RWPE2 (cell line): ENCODE results near the gene TPM2.

Source experiments
- ATAC-seq: fragments of 200-7000 bp; cut with Tn5 transposase; 3 replicates; pipeline ENCODE4 v1.9.1; 2021; ENCODE audit warnings: low read depth
- DNase-seq: peaks from one replicate; pipeline ENCODE4 v3.0.0-alpha.2; 2020; ENCODE audit warnings: low spot score
- H3K27ac ChIP-seq: fragments of 450-650 bp; 2 replicates; pipeline ENCODE4 v1.5.1; 2017; ENCODE audit warnings: mild to moderate bottlenecking; ENCODE audit not compliant: poor library complexity, severe bottlenecking
- H3K27me3 ChIP-seq: fragments of 250-450 bp; sonication (Bioruptor Pico); 2 replicates; pipeline ENCODE4 v1.5.1; 2021; ENCODE audit warnings: mild to moderate bottlenecking, moderate library complexity; ENCODE audit not compliant: insufficient read depth, poor library complexity, severe bottlenecking
- H3K36me3 ChIP-seq: fragments of 250-450 bp; sonication (Bioruptor Pico); 2 replicates; pipeline ENCODE4 v1.5.1; 2020; ENCODE audit warnings: low read depth, mild to moderate bottlenecking, moderate library complexity
- H3K4me1 ChIP-seq: fragments of 250-450 bp; sonication (Bioruptor Pico); 2 replicates; pipeline ENCODE4 v1.5.1; 2021; ENCODE audit warnings: mild to moderate bottlenecking, moderate library complexity; ENCODE audit not compliant: insufficient read depth, poor library complexity, severe bottlenecking
- H3K4me3 ChIP-seq: fragments of 250-450 bp; sonication (Bioruptor Pico); 2 replicates; pipeline ENCODE4 v1.5.1; 2021; ENCODE audit warnings: mild to moderate bottlenecking, moderate library complexity; ENCODE audit not compliant: severe bottlenecking
- H3K9me3 ChIP-seq: fragments of 250-450 bp; sonication (Bioruptor Pico); 2 replicates; pipeline ENCODE4 v1.5.1; 2021; ENCODE audit warnings: mild to moderate bottlenecking, moderate library complexity; ENCODE audit not compliant: severe bottlenecking
- CTCF ChIP-seq: fragments of 450-650 bp; IDR thresholded peaks from one replicate; pipeline ENCODE4 v1.5.1; 2017; ENCODE audit warnings: mild to moderate bottlenecking, moderate library complexity; ENCODE audit not compliant: poor library complexity, severe bottlenecking

The TPM2 gene

DNA sequence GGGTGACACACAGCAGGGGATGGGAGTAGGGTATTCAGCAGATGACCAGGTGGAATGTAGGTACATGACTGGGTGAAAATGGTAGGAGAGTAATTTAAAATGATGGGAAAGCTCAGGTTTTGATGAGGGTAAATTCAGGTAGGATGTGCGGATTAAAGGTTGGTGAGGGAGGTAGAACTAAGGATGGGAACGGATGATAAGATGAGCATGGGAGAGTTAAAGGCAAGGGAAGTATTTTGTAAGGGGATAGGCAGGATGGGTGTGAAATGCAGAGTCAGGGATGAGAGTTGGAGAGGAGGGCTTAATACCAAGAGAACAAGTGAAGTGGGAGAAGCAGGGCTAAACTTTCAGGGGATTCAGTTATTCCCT is 40.7 kb upstream of the TPM2 start:
- no peak for DNase-seq
- Histone ChIP-seq H3K36me3 (peaks cover 52% of the 10 kb centered on the region), H3K9me3 (no peaks in the 10 kb centered on the region), H3K4me1 (peaks cover 40% of the 10 kb centered on the region), H3K27ac (peak overlapping the region; percentile 87), H3K4me3 (peak overlapping the region; percentile 63), H3K27me3 (no peaks in the 10 kb centered on the region)
- no peak for ATAC-seq
- no peak for TF ChIP-seq CTCF

DNA sequence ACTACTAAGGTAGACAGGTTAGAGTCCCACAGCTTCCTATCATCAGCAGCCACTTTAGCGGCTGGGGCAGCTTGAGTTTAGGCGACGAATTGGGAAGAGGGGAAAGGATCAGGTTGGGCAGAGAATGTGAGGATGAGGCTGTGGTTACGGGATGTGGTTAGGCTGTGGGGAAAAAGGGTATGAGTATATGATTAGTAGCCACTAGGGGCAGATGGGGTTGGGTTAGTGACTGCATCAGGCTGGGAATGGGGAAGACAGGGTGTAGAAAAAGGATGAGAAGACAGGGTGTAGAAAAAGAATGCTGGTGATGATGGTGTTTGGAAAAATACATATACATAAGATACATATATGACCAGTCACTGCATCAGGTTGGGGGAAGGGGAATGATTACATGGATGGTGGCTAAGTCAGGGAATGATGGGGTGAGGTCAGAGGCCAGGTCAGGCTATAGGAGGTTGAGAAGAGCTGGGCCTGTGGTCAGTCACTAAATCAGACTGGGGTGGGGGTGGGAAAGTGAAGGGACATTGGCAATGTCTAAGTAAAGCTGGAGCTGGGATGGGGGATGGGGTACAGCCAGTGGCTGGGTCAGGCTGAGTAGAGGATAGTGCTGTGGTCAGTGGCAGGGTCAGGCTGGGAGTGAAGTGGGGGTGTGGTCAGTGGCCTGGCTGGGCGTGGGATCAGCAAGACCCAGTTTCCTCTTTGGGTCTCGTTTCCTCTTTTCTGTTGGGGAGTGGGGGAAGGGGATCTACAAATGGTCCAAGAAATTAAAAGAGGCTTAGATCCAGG is 40.2 kb upstream of the TPM2 start:
- no peak for DNase-seq
- peak; percentile 32 for ATAC-seq
- H3K4me1 ChIP-seq, result peaks cover 40% of the 10 kb centered on the region
- peak; percentile 61 for TF ChIP-seq CTCF
- no peaks in the 10 kb centered on the region for H3K9me3 ChIP-seq
- peak overlapping the region; percentile 8 for H3K4me3 ChIP-seq
- no peaks in the 10 kb centered on the region for H3K27me3 ChIP-seq
- peaks cover 52% of the 10 kb centered on the region for H3K36me3 ChIP-seq
- peak overlapping the region; percentile 87 for H3K27ac ChIP-seq

DNA sequence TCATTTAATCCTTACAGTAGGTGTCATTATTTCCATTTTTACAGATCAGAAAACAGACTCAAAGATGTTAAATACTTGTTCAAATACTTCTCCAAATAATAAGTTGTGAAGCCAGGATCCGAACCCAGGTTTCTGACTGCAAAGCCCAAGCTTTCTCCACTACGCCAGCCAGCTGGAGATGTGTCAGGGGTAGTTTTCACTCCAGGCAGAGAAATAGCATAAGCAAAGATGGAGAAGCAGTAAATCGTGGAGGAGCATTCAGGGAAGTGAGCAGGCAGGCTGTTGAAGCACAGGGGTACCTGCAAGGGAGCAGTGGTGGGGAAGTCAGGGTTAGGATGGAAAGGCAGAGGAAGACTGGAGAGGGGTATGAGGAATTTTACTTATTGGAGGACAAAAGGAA is 39.4 kb upstream of the TPM2 start:
- H3K27ac ChIP-seq, result peak overlapping the region; percentile 87

GRCh38 chr9:35728041-35728971 is 38.6 kb upstream of the TPM2 start:
- no peak for TF ChIP-seq CTCF
- ATAC-seq, result peak; percentile 32
- Histone ChIP-seq H3K4me1 (peaks cover 35% of the 10 kb centered on the region), H3K27ac (peak overlapping the region; percentile 87), H3K9me3 (no peaks in the 10 kb centered on the region), H3K4me3 (no peak overlapping the region), H3K27me3 (no peaks in the 10 kb centered on the region), H3K36me3 (peaks cover 53% of the 10 kb centered on the region)
- DNase-seq, result no peak

More for the DNA sequence above, 39.4 kb upstream of the TPM2 start:
- ATAC-seq (no peak), DNase-seq (no peak)
- no peaks in the 10 kb centered on the region for H3K27me3 ChIP-seq
- H3K9me3 ChIP-seq, result no peaks in the 10 kb centered on the region
- peaks cover 40% of the 10 kb centered on the region for H3K4me1 ChIP-seq
- H3K36me3 ChIP-seq, result peaks cover 53% of the 10 kb centered on the region
- no peak for TF ChIP-seq CTCF
- H3K4me3 ChIP-seq, result peak overlapping the region; percentile 8
